Measurements from ENCODE around the gene ING4.
A peak's percentile ranks its signal among the peaks of the same experiment; 100 is the strongest.

ING4 gene

GRCh38 chr12:6652391-6652790 lies 10.5 kb downstream of the ING4 start:
- Histone ChIP-seq H3K27me3 (no peaks in the 10 kb centered on the region), H3K4me3 (ENCODE audit: low read depth, low read length) (no peak overlapping the region), H3K4me1 (no peaks in the 10 kb centered on the region), H3K36me3 (peaks cover 20% of the 10 kb centered on the region), H3K9me3 (no peaks in the 10 kb centered on the region)
- TF ChIP-seq CTCF (IDR thresholded peaks at IDR 0.05; ENCODE audit: low read depth, low read length): no peak
- DNase-seq: no peak

GRCh38 chr12:6650832-6651231 lies 12.1 kb downstream of the ING4 start:
- Histone ChIP-seq H3K9me3 (no peaks in the 10 kb centered on the region), H3K27me3 (no peaks in the 10 kb centered on the region), H3K36me3 (peaks cover 13% of the 10 kb centered on the region)

GRCh38 chr12:6647083-6647604 lies 15.8 kb downstream of the ING4 start, which contains the start of gene ACRBP:
ACRBP (minus strand) TSS chr12:6647432; CDS start chr12:6647366, 66 bp downstream.
- Histone ChIP-seq H3K4me1 (no peaks in the 10 kb centered on the region), H3K4me3 (ENCODE audit: low read depth, low read length) (peak within 1 kb of the TSS; percentile 45), H3K9me3 (peaks cover 12% of the 10 kb centered on the region; the same call in 1 of the 2 replicates), H3K36me3 (peaks cover 7% of the 10 kb centered on the region), H3K27me3 (no peaks in the 10 kb centered on the region)
- peak; percentile 69 for DNase-seq
- TF ChIP-seq CTCF (IDR thresholded peaks at IDR 0.05; ENCODE audit: low read depth, low read length): no peak

More at GRCh38 chr12:6650832-6651231, 12.1 kb downstream of the ING4 start:
- Histone ChIP-seq H3K4me1 (no peaks in the 10 kb centered on the region), H3K4me3 (ENCODE audit: low read depth, low read length) (no peak overlapping the region)
- no peak for DNase-seq
- no peak for TF ChIP-seq CTCF (IDR thresholded peaks at IDR 0.05; ENCODE audit: low read depth, low read length)

GRCh38 chr12:6646276-6647082 lies 16.4 kb downstream of the ING4 start:
- peaks cover 12% of the 10 kb centered on the region; the same call in 1 of the 2 replicates for H3K9me3 ChIP-seq
- peaks cover 5% of the 10 kb centered on the region for H3K36me3 ChIP-seq
- no peaks in the 10 kb centered on the region for H3K4me1 ChIP-seq
- H3K4me3 ChIP-seq (ENCODE audit: low read depth, low read length): peak overlapping the region; percentile 45; the same call in 1 of the 2 replicates
- no peak for TF ChIP-seq CTCF (IDR thresholded peaks at IDR 0.05; ENCODE audit: low read depth, low read length)
- no peaks in the 10 kb centered on the region for H3K27me3 ChIP-seq
- no peak for DNase-seq

GRCh38 chr12:6644903-6645302 lies 18.0 kb downstream of the ING4 start:
- Histone ChIP-seq H3K4me1 (no peaks in the 10 kb centered on the region), H3K27me3 (no peaks in the 10 kb centered on the region), H3K4me3 (ENCODE audit: low read depth, low read length) (no peak overlapping the region), H3K9me3 (peaks cover 12% of the 10 kb centered on the region; the same call in 1 of the 2 replicates), H3K36me3 (no peaks in the 10 kb centered on the region)
- DNase-seq: no peak
- TF ChIP-seq CTCF (IDR thresholded peaks at IDR 0.05; ENCODE audit: low read depth, low read length): no peak

GRCh38 chr12:6644257-6644596 lies 18.7 kb downstream of the ING4 start:
- no peak for TF ChIP-seq CTCF (IDR thresholded peaks at IDR 0.05; ENCODE audit: low read depth, low read length)
- DNase-seq: no peak
- Histone ChIP-seq H3K27me3 (no peaks in the 10 kb centered on the region), H3K4me1 (no peaks in the 10 kb centered on the region), H3K36me3 (no peaks in the 10 kb centered on the region), H3K9me3 (peaks cover 12% of the 10 kb centered on the region; the same call in 1 of the 2 replicates), H3K4me3 (ENCODE audit: low read depth, low read length) (no peak overlapping the region)

Measured in BE2C (cell line).